DOHH2 (cell line): ENCODE results near the gene GRID2.
"Not testable (repeated sequence)": the region's sequence is repeated elsewhere in the genome, so short reads cannot be mapped to it uniquely, and the experiment has no call there.

Source experiments
- H3F3A ChIP-seq: fragments of 200-600 bp; sonication (generic), shearing (Covaris generic); 2 replicates; pipeline ENCODE4 v1.6.0; 2016; ENCODE audit warnings: antibody characterized with exemption, mild to moderate bottlenecking; ENCODE audit not compliant: control insufficient read depth, insufficient read depth
- H3K27ac ChIP-seq: fragments of 200-600 bp; sonication (generic); 2 replicates; pipeline ENCODE4 v1.5.1; 2014; ENCODE audit warnings: low read depth, mild to moderate bottlenecking, low read length, moderate library complexity
- H3K27me3 ChIP-seq: fragments of 200-600 bp; sonication (generic); 2 replicates; pipeline ENCODE4 v1.6.1; 2014; ENCODE audit warnings: mild to moderate bottlenecking, low read length, mixed read lengths; ENCODE audit not compliant: control insufficient read depth
- H3K36me3 ChIP-seq: fragments of 200-600 bp; sonication (generic); 2 replicates; pipeline ENCODE4 v1.6.1; 2014; ENCODE audit warnings: mild to moderate bottlenecking, low read length, moderate library complexity, mixed read lengths; ENCODE audit not compliant: control insufficient read depth
- H3K4me1 ChIP-seq: fragments of 200-600 bp; sonication (generic); 2 replicates; pipeline ENCODE4 v1.6.1; 2014; ENCODE audit warnings: mild to moderate bottlenecking, low read length, mixed read lengths; ENCODE audit not compliant: control insufficient read depth
- H3K4me2 ChIP-seq: fragments of 200-600 bp; sonication (generic); 2 replicates; pipeline ENCODE4 v1.6.0; 2014; ENCODE audit warnings: mild to moderate bottlenecking, low read length, moderate library complexity
- H3K4me3 ChIP-seq: fragments of 200-600 bp; sonication (generic); 2 replicates; pipeline ENCODE4 v1.5.1; 2014; ENCODE audit warnings: mild to moderate bottlenecking, low read length, mixed read lengths
- H3K79me2 ChIP-seq: fragments of 200-600 bp; sonication (generic); 2 replicates; pipeline ENCODE4 v1.6.1; 2014; ENCODE audit warnings: mild to moderate bottlenecking, low read length, mixed read lengths; ENCODE audit not compliant: control insufficient read depth
- H3K9me2 ChIP-seq: fragments of 200-600 bp; sonication (generic); replicated peaks from 2 replicates; pipeline ENCODE4 v1.6.1; 2014; ENCODE audit warnings: mild to moderate bottlenecking, low read length, mixed read lengths; ENCODE audit not compliant: control insufficient read depth
- H3K9me3 ChIP-seq: fragments of 200-600 bp; sonication (generic); 2 replicates; pipeline ENCODE4 v1.6.1; 2014; ENCODE audit warnings: antibody characterized with exemption, low read length, mixed read lengths; ENCODE audit not compliant: control insufficient read depth, insufficient read depth
- H4K20me1 ChIP-seq: fragments of 200-600 bp; sonication (generic); 2 replicates; pipeline ENCODE4 v1.6.0; 2014; ENCODE audit warnings: low read depth, mild to moderate bottlenecking, antibody characterized with exemption, low read length, moderate library complexity; ENCODE audit not compliant: control insufficient read depth, insufficient read depth
- EZH2phosphoT487 ChIP-seq: fragments of 200-600 bp; sonication (generic); IDR thresholded peaks from 2 replicates; pipeline ENCODE4 v1.6.1; 2017; ENCODE audit warnings: borderline replicate concordance, mild to moderate bottlenecking, antibody characterized with exemption, low read length, moderate library complexity, mixed read lengths
- TF ChIP-seq, protein P1 (sequence below): fragments of 200-600 bp; sonication (generic); IDR thresholded peaks from one replicate; pipeline ENCODE4 v1.5.1; 2014; ENCODE audit warnings: antibody characterized with exemption, mild to moderate bottlenecking, low read depth, low read length; ENCODE audit not compliant: poor library complexity, severe bottlenecking

Gene GRID2

DNA sequence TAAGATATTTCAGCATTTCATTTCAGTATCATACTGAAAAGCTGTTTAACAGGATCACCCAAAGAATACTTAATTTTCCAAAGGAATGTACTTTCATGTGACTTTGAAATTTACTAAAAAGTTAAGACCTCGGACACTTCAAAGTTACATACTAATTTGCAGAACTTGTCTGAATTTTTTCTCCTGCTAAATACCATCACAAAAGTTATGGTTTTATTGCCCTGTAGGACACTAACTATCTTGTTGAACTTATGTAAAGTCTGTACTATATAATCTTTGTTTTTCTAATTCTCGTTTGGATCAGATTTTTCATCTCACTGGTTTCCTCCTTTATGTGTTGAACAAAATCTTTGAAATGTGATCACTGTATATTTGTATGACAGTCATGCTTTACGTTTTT lies 37.2 kb upstream of the GRID2 start:
- H3K4me1 ChIP-seq = no peaks in the 10 kb centered on the region
- no peak overlapping the region for H3K4me3 ChIP-seq
- no peaks in the 10 kb centered on the region for H3K36me3 ChIP-seq
- no peak overlapping the region for H3K27ac ChIP-seq
- no peaks in the 10 kb centered on the region for H3K79me2 ChIP-seq
- TF ChIP-seq EZH2phosphoT487 = no peak
- H3K9me2 ChIP-seq = no peaks in the 10 kb centered on the region
- H3K4me2 ChIP-seq = no peak overlapping the region
- no peaks in the 10 kb centered on the region for H3F3A ChIP-seq
- no peaks in the 10 kb centered on the region for H3K27me3 ChIP-seq
- no peaks in the 10 kb centered on the region for H4K20me1 ChIP-seq
- H3K9me3 ChIP-seq = no peaks in the 10 kb centered on the region

DNA sequence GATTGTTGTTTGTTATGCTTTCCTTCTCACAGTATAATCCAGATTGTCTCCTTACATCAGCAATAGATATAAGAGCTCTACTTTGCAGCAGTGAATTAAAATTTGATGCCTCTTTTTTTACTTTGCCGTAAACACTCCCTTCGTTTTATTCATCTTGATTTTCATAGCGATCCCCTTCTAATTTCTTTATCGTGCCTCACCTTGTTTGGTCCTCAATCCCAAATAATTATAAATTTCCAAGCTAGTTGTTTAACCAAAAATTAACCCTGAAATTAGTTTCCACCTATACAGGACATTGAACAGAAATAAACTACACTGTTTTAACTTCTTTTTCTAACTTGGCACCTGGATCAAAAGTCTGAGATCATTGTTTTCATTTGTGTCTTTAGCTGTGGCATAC lies 35.1 kb upstream of the GRID2 start:
- Histone ChIP-seq H3F3A (no peaks in the 10 kb centered on the region), H4K20me1 (no peaks in the 10 kb centered on the region), H3K4me2 (no peak overlapping the region), H3K4me3 (no peak overlapping the region), H3K4me1 (no peaks in the 10 kb centered on the region), H3K27ac (no peak overlapping the region), H3K79me2 (no peaks in the 10 kb centered on the region), H3K9me2 (no peaks in the 10 kb centered on the region), H3K27me3 (no peaks in the 10 kb centered on the region), H3K36me3 (no peaks in the 10 kb centered on the region), H3K9me3 (no peaks in the 10 kb centered on the region)
- TF ChIP-seq, protein P1, sequence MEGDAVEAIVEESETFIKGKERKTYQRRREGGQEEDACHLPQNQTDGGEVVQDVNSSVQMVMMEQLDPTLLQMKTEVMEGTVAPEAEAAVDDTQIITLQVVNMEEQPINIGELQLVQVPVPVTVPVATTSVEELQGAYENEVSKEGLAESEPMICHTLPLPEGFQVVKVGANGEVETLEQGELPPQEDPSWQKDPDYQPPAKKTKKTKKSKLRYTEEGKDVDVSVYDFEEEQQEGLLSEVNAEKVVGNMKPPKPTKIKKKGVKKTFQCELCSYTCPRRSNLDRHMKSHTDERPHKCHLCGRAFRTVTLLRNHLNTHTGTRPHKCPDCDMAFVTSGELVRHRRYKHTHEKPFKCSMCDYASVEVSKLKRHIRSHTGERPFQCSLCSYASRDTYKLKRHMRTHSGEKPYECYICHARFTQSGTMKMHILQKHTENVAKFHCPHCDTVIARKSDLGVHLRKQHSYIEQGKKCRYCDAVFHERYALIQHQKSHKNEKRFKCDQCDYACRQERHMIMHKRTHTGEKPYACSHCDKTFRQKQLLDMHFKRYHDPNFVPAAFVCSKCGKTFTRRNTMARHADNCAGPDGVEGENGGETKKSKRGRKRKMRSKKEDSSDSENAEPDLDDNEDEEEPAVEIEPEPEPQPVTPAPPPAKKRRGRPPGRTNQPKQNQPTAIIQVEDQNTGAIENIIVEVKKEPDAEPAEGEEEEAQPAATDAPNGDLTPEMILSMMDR = no peak
- TF ChIP-seq EZH2phosphoT487 = no peak

DNA sequence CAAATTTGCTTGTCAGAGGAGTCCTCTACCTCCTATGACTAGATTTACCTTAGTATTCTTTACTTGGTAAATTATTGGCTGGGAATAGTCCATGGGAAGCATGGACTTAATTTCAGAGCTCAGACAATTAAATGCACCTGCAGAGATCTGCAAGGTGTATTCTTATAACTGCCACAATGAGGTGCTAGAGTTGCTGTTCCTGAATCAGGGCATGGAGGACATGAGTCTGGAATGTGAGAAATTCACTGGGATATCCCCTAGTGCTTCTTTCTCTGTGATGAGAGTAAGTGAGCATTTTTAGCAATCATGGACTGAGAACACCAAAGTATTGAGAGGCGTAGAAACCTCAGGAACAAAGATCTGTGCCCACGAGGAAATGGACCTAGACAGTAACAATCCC lies 32.9 kb upstream of the GRID2 start:
- Histone ChIP-seq H3K27ac (no peak overlapping the region), H3K9me3 (no peaks in the 10 kb centered on the region), H3K79me2 (no peaks in the 10 kb centered on the region), H3K4me2 (no peak overlapping the region), H4K20me1 (no peaks in the 10 kb centered on the region), H3K4me3 (no peak overlapping the region), H3F3A (no peaks in the 10 kb centered on the region), H3K4me1 (no peaks in the 10 kb centered on the region), H3K9me2 (no peaks in the 10 kb centered on the region), H3K27me3 (no peaks in the 10 kb centered on the region), H3K36me3 (no peaks in the 10 kb centered on the region)
- TF ChIP-seq, protein P1 = no peak
- no peak for TF ChIP-seq EZH2phosphoT487

DNA sequence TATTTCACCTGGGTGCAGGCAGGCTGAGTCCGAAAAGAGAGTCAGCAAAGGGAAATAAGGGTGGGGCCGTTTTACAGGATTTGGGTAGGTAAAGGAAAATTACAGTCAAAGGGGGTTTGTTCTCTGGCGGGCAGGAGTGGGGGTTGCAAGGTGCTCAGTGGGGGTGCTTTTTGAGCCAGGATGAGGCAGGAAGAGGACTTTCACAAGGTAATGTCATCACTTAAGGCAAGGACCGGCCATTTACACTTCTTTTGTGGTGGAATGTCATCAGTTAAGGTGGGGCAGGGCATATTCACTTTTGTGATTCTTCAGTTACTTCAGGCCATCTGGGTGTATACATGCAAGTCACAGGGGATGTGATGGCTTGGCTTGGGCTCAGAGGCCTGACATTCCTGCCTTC lies 32.2 kb upstream of the GRID2 start:
- H3K4me3 ChIP-seq, H3K79me2 ChIP-seq, H3K4me2 ChIP-seq, H3K4me1 ChIP-seq, H4K20me1 ChIP-seq, H3K27me3 ChIP-seq, H3K27ac ChIP-seq, H3K9me2 ChIP-seq, H3K36me3 ChIP-seq, H3K9me3 ChIP-seq, H3F3A ChIP-seq: not testable (repeated sequence)

DNA sequence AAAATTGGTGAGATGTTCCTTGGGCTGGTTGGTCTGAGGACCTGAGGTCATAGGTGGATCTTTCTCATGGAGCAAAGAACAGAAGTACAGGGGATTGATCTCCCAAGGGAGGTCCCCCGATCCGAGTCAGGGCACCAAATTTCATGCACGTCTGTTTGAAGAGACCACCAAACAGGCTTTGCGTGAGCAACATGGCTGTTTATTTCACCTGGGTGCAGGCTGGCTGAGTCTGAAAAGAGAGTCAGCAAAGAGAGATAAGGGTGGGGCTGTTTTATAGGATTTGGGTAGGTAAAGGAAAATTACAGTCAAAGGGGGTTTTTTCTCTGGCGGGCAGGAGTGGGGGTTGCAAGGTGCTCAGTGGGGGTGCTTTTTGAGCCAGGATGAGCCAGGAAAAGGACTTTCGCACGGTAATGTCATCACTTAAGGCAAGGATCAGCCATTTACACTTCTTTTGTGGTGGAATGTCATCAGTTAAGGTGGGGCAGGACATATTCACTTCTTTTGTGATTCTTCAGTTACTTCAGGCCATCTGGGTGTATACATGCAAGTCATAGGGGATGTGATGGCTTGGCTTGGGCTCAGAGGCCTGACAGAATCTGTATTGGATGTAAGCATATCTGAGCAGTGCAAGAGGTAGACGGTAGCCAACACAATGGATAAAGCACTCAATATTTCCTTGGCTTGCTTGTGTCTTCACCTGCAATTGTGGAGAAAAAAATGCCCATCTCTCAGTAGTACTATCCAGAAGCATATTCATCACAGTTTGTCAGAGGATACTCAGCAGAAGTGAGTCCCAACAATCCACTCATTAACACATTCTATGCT lies 26.5 kb upstream of the GRID2 start:
- not testable (repeated sequence) for H3K79me2 ChIP-seq, H3K4me3 ChIP-seq, H3K27ac ChIP-seq, H3K9me3 ChIP-seq, H3F3A ChIP-seq, H3K36me3 ChIP-seq, H3K4me2 ChIP-seq, H3K27me3 ChIP-seq, H3K9me2 ChIP-seq, H4K20me1 ChIP-seq, H3K4me1 ChIP-seq
